Measurements from ENCODE around the gene ZMYND11. TPM values are rescaled to one million over a fixed set of nuclear protein-coding genes. Genes with fewer than 3 reads are reported as not detected.
"Not testable (repeated sequence)": the region's sequence is repeated elsewhere in the genome, so short reads cannot be mapped to it uniquely, and the experiment has no call there.

ZMYND11 gene
- polyA plus RNA-seq, 3 donors = 7.0 to 11.8 (median 8.8) TPM

DNA sequence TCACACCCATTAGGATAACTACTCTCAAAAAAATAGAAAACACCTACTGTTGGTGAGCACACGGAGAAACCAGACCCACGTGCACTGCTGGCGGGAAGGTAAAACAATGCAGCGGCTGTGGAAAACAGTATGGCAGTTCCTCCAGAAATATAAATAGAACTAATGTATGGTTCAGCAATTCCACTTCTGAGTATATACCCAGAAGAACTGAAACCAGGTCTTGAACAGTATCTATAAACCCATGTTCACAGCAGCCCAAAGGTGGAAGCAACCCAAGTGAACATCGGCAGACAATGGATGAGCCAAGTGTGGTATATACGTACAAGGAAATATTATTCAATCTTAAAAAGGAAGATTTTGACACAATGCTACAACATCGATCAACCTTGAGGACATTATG is 164.7 kb downstream of the ZMYND11 start:
- Mint-ChIP-seq H3K4me3 (no peak overlapping the region), H3K9me3 (peaks cover 0 to 6% (median 0%) of the 10 kb centered on the region in 7 donors), H3K36me3 (no peaks in the 10 kb centered on the region), H3K27me3 (ENCODE audit: low read depth in 3 of 3) (peaks cover 0 to 8% (median 6%) of the 10 kb centered on the region in 3 donors), H3K27ac (no peak overlapping the region), H3K4me1 (no peaks in the 10 kb centered on the region)
- Histone ChIP-seq H3K27ac (ENCODE audit: low read depth in 1 of 2, low read length in 2 of 2) (no peak overlapping the region), H3K27me3 (ENCODE audit: control insufficient read depth in 2 of 2, insufficient read depth in 2 of 2, low read length in 2 of 2) (no peaks in the 10 kb centered on the region), H2AFZ (ENCODE audit: insufficient read depth, low read depth, low read length, poor library complexity, severe bottlenecking) (no peak overlapping the region), H4K20me1 (ENCODE audit: insufficient read depth, low read length) (no peaks in the 10 kb centered on the region), H3K9ac (ENCODE audit: insufficient read depth, low read length, poor library complexity, severe bottlenecking) (no peak overlapping the region), H3K9me3 (replicated peaks in 1 of 2; ENCODE audit: control insufficient read depth in 1 of 2, insufficient read depth in 1 of 2, low read length in 2 of 2) (no peaks in the 10 kb centered on the region), H3K4me1 (ENCODE audit: control insufficient read depth in 1 of 2, insufficient read depth in 2 of 2, low read length in 2 of 2) (no peaks in the 10 kb centered on the region), H3K79me2 (ENCODE audit: insufficient read depth, low read length) (no peaks in the 10 kb centered on the region), H3K4me3 (replicated peaks in 1 of 3; ENCODE audit: low read depth in 2 of 3, low read length in 3 of 3) (no peak overlapping the region), H3K4me2 (replicated peaks; ENCODE audit: extremely low read depth, low read length, poor library complexity, severe bottlenecking) (no peak overlapping the region), H3K36me3 (replicated peaks in 1 of 2; ENCODE audit: control insufficient read depth in 1 of 2, insufficient read depth in 2 of 2, low read length in 2 of 2) (no peaks in the 10 kb centered on the region)
- no peak for DNase-seq
- intact Hi-C loops (cut with micrococcal nuclease) = no loop called here
- TF ChIP-seq, protein P1, sequence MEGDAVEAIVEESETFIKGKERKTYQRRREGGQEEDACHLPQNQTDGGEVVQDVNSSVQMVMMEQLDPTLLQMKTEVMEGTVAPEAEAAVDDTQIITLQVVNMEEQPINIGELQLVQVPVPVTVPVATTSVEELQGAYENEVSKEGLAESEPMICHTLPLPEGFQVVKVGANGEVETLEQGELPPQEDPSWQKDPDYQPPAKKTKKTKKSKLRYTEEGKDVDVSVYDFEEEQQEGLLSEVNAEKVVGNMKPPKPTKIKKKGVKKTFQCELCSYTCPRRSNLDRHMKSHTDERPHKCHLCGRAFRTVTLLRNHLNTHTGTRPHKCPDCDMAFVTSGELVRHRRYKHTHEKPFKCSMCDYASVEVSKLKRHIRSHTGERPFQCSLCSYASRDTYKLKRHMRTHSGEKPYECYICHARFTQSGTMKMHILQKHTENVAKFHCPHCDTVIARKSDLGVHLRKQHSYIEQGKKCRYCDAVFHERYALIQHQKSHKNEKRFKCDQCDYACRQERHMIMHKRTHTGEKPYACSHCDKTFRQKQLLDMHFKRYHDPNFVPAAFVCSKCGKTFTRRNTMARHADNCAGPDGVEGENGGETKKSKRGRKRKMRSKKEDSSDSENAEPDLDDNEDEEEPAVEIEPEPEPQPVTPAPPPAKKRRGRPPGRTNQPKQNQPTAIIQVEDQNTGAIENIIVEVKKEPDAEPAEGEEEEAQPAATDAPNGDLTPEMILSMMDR (IDR thresholded peaks at IDR 0.05) = no peak
- no CpG with 5 or more reads among the region's 7 CpGs for WGBS (ENCODE audit: insufficient coverage)

DNA sequence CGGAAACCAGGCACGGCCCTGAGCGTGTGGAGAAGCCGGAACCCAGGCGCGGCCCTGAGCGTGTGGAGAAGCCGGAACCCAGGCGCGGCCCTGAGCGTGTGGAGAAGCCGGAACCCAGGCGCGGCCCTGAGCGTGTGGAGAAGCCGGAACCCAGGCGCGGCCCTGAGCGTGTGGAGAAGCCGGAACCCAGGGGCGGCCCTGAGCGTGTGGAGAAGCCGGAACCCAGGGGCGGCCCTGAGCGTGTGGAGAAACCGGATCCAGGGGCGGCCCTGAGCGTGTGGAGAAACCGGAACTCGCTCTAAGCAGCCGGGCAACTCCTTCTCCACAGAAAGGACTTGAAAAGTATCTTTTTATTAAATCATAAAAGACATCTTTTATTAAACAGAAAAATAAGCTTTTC is 165.3 kb downstream of the ZMYND11 start:
- WGBS (ENCODE audit: insufficient coverage) = 90% methylated on average over 8 of the region's 31 CpGs
- H3K4me2 ChIP-seq (replicated peaks; ENCODE audit: extremely low read depth, low read length, poor library complexity, severe bottlenecking); H3K36me3 ChIP-seq (replicated peaks in 1 of 2; ENCODE audit: control insufficient read depth in 1 of 2, insufficient read depth in 2 of 2, low read length in 2 of 2); DNase-seq; H3K4me3 Mint-ChIP-seq; H3K4me1 ChIP-seq (ENCODE audit: control insufficient read depth in 1 of 2, insufficient read depth in 2 of 2, low read length in 2 of 2); H4K20me1 ChIP-seq (ENCODE audit: insufficient read depth, low read length); H3K27ac ChIP-seq (ENCODE audit: low read depth in 1 of 2, low read length in 2 of 2); H3K4me3 ChIP-seq (replicated peaks in 1 of 3; ENCODE audit: low read depth in 2 of 3, low read length in 3 of 3); intact Hi-C loops (cut with micrococcal nuclease); H2AFZ ChIP-seq (ENCODE audit: insufficient read depth, low read depth, low read length, poor library complexity, severe bottlenecking); H3K27ac Mint-ChIP-seq; H3K9me3 ChIP-seq (replicated peaks in 1 of 2; ENCODE audit: control insufficient read depth in 1 of 2, insufficient read depth in 1 of 2, low read length in 2 of 2); H3K79me2 ChIP-seq (ENCODE audit: insufficient read depth, low read length); H3K27me3 ChIP-seq (ENCODE audit: control insufficient read depth in 2 of 2, insufficient read depth in 2 of 2, low read length in 2 of 2); H3K27me3 Mint-ChIP-seq (ENCODE audit: low read depth in 3 of 3); H3K9ac ChIP-seq (ENCODE audit: insufficient read depth, low read length, poor library complexity, severe bottlenecking); H3K36me3 Mint-ChIP-seq; H3K4me1 Mint-ChIP-seq; H3K9me3 Mint-ChIP-seq: not testable (repeated sequence)
